Effector memory CD8-positive, alpha-beta T cell (primary cell): ENCODE measurements around the gene CLEC1A.

ENCODE experiments used
- ATAC-seq: fragments of 150-1000 bp; cut with Tn5 transposase; replicated peaks from 2 replicates; pipeline ENCODE4 v1.10.0; 2021; ENCODE audit warnings: mild to moderate bottlenecking, moderate library complexity
- DNase-seq, 3 experiments: peaks; one replicate each; pipeline ENCODE4 v3.0.0; 2021
- H3K27ac Mint-ChIP-seq, 2 donors: one replicate each; pipeline ENCODE4 v1.8.0; 2022; ENCODE audit warnings: mild to moderate bottlenecking in 2 of 2, mixed read lengths in 2 of 2, moderate library complexity in 2 of 2
- H3K27me3 Mint-ChIP-seq, 2 donors: one replicate each; pipeline ENCODE4 v1.8.0; 2022; ENCODE audit warnings: mixed read lengths in 2 of 2
- H3K36me3 Mint-ChIP-seq: one replicate; pipeline ENCODE4 v1.8.0; 2022; ENCODE audit warnings: mild to moderate bottlenecking, moderate library complexity, mixed read lengths; ENCODE audit not compliant: insufficient read depth
- H3K4me1 Mint-ChIP-seq, 2 donors: one replicate each; pipeline ENCODE4 v1.8.0; 2022; ENCODE audit warnings: low read depth in 2 of 2, mixed read lengths in 2 of 2
- H3K4me3 Mint-ChIP-seq, 2 donors: one replicate each; pipeline ENCODE4 v1.8.0; 2022; ENCODE audit warnings: mild to moderate bottlenecking in 2 of 2, mixed read lengths in 2 of 2, moderate library complexity in 2 of 2
- H3K9me3 Mint-ChIP-seq, 2 donors: one replicate each; pipeline ENCODE4 v1.8.0; 2022; ENCODE audit warnings: mixed read lengths in 2 of 2
- total RNA-seq, 9 experiments: gene quantifications; one replicate each; lab custom pipeline; 2026; lab: John Stamatoyannopoulos, UW

CLEC1A gene, protein sequence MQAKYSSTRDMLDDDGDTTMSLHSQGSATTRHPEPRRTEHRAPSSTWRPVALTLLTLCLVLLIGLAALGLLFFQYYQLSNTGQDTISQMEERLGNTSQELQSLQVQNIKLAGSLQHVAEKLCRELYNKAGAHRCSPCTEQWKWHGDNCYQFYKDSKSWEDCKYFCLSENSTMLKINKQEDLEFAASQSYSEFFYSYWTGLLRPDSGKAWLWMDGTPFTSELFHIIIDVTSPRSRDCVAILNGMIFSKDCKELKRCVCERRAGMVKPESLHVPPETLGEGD
- total RNA-seq = 0 reads per million in 9 experiments

GRCh38 chr12:10098791-10099190 is at the start of gene CLEC1A:
CLEC1A (minus strand) TSS chr12:10098985; CDS start chr12:10098922, 63 bp downstream.
- Mint-ChIP-seq H3K9me3 (no peaks in the 10 kb centered on the region), H3K4me1 (peaks cover 0 to 2% of the 10 kb centered on the region in 2 donors), H3K4me3 (no peak within 1 kb of the TSS), H3K27me3 (peaks cover 19 to 29% of the 10 kb centered on the region in 2 donors), H3K36me3 (no peaks in the 10 kb centered on the region), H3K27ac (no peak within 1 kb of the TSS)
- ATAC-seq (no peak), DNase-seq (no peak)

GRCh38 chr12:10147714-10148403 is 49.1 kb upstream of the CLEC1A start:
- no peak for ATAC-seq
- Mint-ChIP-seq H3K27me3 (peaks cover 0 to 9% of the 10 kb centered on the region in 2 donors), H3K27ac (no peak overlapping the region), H3K9me3 (no peaks in the 10 kb centered on the region), H3K4me1 (no peaks in the 10 kb centered on the region), H3K4me3 (no peak overlapping the region), H3K36me3 (no peaks in the 10 kb centered on the region)
- no peak for DNase-seq

DNA sequence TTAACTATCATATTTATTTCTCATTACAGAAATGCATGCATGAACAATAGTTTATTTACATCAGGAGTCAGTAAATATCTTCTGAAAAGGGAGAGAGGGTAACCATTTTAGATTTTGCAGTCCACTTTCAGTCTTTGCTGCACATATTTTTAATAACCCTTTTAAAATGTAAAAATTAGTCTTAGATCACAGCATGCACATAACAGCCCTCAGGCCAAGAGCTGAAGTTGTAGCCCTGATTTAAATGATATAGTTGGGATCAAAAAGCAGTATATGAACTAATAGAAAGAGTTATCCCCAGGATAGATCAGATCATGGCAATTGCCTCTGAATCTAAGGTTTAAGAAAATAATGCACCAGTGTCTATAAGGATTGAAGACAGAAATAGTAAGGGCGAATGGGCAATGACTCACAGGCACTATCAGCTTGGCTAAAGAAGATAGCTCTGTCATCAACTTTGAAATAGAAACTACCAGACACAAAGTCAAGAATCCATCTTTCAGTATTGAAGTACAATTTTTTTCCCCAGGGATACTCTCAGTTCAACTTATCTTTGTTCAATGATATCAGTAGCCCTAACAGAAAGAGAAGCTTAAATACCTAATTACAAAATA is 44.3 kb upstream of the CLEC1A start:
- ATAC-seq (no peak), DNase-seq (no peak)
- Mint-ChIP-seq H3K4me1 (no peaks in the 10 kb centered on the region), H3K27me3 (peaks cover 0 to 9% of the 10 kb centered on the region in 2 donors), H3K9me3 (no peaks in the 10 kb centered on the region), H3K36me3 (peaks cover 3% of the 10 kb centered on the region), H3K27ac (no peak overlapping the region), H3K4me3 (no peak overlapping the region)

DNA sequence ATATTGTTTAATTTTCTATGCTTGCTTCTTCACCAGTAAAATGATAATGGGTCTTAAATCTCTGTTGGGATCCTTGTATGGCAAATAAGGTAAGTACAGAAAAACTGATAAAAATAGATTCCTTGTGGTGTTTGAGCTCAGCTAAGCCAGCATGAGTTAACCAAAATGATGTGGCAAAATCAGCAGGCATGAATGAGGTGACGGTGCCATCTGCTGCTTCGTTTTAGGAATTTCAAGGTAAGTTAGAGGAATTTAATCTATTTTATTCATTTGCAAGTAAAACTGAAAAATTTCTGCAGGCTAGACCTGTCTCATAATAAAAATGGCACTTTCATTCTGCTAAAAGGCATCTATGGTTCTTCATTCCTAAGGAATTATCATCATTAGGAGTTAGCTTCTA is 41.2 kb upstream of the CLEC1A start:
- ATAC-seq (peak; percentile 47), DNase-seq (peak; percentile 24 to 26 (median 26))
- H3K27ac Mint-ChIP-seq = no peak overlapping the region
- peaks cover 12 to 23% of the 10 kb centered on the region in 2 donors for H3K27me3 Mint-ChIP-seq
- no peaks in the 10 kb centered on the region for H3K4me1 Mint-ChIP-seq
- H3K9me3 Mint-ChIP-seq = no peaks in the 10 kb centered on the region
- H3K4me3 Mint-ChIP-seq = no peak overlapping the region
- H3K36me3 Mint-ChIP-seq = peaks cover 3% of the 10 kb centered on the region

GRCh38 chr12:10136637-10137205 is 37.9 kb upstream of the CLEC1A start:
- H3K9me3 Mint-ChIP-seq = no peaks in the 10 kb centered on the region
- ATAC-seq = no peak
- H3K4me1 Mint-ChIP-seq = no peaks in the 10 kb centered on the region
- peaks cover 14 to 28% of the 10 kb centered on the region in 2 donors for H3K27me3 Mint-ChIP-seq
- H3K27ac Mint-ChIP-seq = no peak overlapping the region
- H3K4me3 Mint-ChIP-seq = no peak overlapping the region
- DNase-seq = no peak
- peaks cover 3% of the 10 kb centered on the region for H3K36me3 Mint-ChIP-seq

DNA sequence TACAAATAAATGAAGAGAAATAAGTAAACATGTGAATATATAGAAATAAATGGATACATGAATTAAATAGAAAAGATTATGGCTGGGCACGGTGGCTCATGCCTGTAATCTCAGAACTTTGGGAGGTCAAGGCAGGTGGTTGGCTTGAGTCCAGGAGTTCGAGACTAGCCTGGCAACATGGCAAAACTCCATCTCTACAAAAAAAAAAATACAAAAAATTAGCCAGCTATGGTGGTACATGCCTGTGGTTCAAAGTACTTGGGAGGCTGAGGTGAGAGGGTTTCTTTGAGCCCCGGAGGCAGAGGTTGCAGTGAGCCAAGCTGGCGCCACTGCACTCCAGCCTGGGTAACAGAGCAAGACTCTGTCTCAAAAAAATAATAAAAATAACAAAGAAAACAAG is 36.3 kb upstream of the CLEC1A start:
- DNase-seq (no peak), ATAC-seq (no peak)
- Mint-ChIP-seq H3K4me3 (no peak overlapping the region), H3K9me3 (no peaks in the 10 kb centered on the region), H3K27me3 (peaks cover 14 to 34% of the 10 kb centered on the region in 2 donors), H3K4me1 (no peaks in the 10 kb centered on the region), H3K36me3 (no peaks in the 10 kb centered on the region), H3K27ac (no peak overlapping the region)

DNA sequence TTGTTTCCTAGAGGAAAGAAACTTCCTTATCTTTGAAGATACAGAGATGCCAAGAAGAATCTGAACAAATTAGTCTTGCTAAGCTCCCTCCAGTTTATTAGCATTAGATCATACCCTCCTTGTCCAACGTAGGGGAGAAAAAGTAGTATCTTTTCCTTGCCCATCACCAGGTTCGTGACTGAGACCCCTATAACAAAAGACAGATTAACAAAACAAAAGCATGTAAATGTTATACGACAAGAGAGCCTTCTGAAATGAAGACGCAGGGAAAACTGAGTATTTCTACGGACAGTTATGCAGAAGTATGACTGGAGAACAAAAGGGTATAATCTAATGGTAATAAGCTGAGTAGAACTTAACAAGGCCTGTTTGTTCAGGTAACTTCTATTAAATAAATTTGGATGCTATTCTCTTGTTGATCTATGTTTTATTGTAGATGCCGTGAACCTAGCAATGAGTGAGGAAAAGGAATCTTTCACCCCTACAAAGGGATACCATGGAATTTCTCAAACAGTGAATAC is 34.1 kb upstream of the CLEC1A start:
- ATAC-seq (no peak), DNase-seq (no peak)
- H3K9me3 Mint-ChIP-seq = no peaks in the 10 kb centered on the region
- H3K36me3 Mint-ChIP-seq = no peaks in the 10 kb centered on the region
- peaks cover 25 to 44% of the 10 kb centered on the region in 2 donors for H3K27me3 Mint-ChIP-seq
- no peaks in the 10 kb centered on the region for H3K4me1 Mint-ChIP-seq
- no peak overlapping the region for H3K4me3 Mint-ChIP-seq
- H3K27ac Mint-ChIP-seq = no peak overlapping the region

DNA sequence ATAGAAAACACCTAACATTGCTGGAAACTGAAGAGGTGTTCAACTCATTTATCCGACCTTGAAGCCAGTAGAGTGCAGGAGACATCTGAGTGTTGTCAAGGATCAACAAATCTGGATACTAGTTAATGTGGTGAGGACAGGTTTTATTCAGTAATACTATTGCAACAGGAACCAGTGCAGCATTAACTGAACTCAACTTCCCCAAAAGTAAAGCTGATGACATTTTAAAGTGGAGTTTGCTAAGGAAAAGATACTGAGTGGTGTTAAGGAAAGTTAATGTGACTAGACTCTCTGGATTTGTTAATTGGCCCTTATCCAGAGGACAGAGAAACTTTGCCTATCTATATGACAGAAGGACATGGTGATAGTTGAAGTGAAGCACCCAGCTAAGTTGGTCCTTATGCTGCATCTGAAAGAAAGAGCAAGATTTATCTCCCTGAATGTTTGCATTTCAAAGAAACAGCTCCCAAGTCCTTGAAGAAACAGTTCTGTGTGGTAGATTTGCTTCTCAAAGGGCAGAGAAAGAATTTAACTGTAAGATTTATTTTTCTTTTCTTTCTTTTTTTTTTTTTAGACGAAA is 32.4 kb upstream of the CLEC1A start:
- no peak overlapping the region for H3K4me3 Mint-ChIP-seq
- ATAC-seq (no peak), DNase-seq (no peak)
- H3K9me3 Mint-ChIP-seq = no peaks in the 10 kb centered on the region
- no peak overlapping the region for H3K27ac Mint-ChIP-seq
- peaks cover 24 to 44% of the 10 kb centered on the region in 2 donors for H3K27me3 Mint-ChIP-seq
- H3K4me1 Mint-ChIP-seq = no peaks in the 10 kb centered on the region
- no peaks in the 10 kb centered on the region for H3K36me3 Mint-ChIP-seq

- no peak for ATAC-seq
- DNase-seq = no peak
- Mint-ChIP-seq H3K27me3 (peaks cover 20 to 46% of the 10 kb centered on the region in 2 donors), H3K9me3 (no peaks in the 10 kb centered on the region), H3K4me3 (no peak within 1 kb of the TSS), H3K4me1 (no peaks in the 10 kb centered on the region), H3K36me3 (no peaks in the 10 kb centered on the region), H3K27ac (no peak within 1 kb of the TSS)
Measured at GRCh38 chr12:10130042-10130441, 31.3 kb upstream of the CLEC1A start, which contains the start of gene CLEC7A. CLEC7A (minus strand) TSS chr12:10130199; CDS start chr12:10130082, 117 bp downstream.

GRCh38 chr12:10128687-10129086 is 29.9 kb upstream of the CLEC1A start:
- Mint-ChIP-seq H3K27me3 (peaks cover 20 to 46% of the 10 kb centered on the region in 2 donors), H3K9me3 (no peaks in the 10 kb centered on the region), H3K36me3 (no peaks in the 10 kb centered on the region), H3K27ac (peak overlapping the region in 1 of 2 donors; percentile 11), H3K4me1 (no peaks in the 10 kb centered on the region), H3K4me3 (no peak overlapping the region)
- DNase-seq (no peak), ATAC-seq (peak; percentile 26)

- Mint-ChIP-seq H3K27ac (no peak overlapping the region), H3K4me3 (no peak overlapping the region), H3K36me3 (no peaks in the 10 kb centered on the region), H3K27me3 (peaks cover 20 to 31% of the 10 kb centered on the region in 2 donors), H3K9me3 (no peaks in the 10 kb centered on the region), H3K4me1 (no peaks in the 10 kb centered on the region)
- DNase-seq (no peak), ATAC-seq (no peak)
Measured at GRCh38 chr12:10126413-10126812, 27.6 kb upstream of the CLEC1A start.

GRCh38 chr12:10122689-10123088 is 23.9 kb upstream of the CLEC1A start:
- Mint-ChIP-seq H3K4me1 (no peaks in the 10 kb centered on the region), H3K4me3 (no peak overlapping the region), H3K27ac (no peak overlapping the region), H3K27me3 (peaks cover 6 to 12% of the 10 kb centered on the region in 2 donors), H3K9me3 (no peaks in the 10 kb centered on the region), H3K36me3 (no peaks in the 10 kb centered on the region)
- DNase-seq = no peak
- no peak for ATAC-seq

DNA sequence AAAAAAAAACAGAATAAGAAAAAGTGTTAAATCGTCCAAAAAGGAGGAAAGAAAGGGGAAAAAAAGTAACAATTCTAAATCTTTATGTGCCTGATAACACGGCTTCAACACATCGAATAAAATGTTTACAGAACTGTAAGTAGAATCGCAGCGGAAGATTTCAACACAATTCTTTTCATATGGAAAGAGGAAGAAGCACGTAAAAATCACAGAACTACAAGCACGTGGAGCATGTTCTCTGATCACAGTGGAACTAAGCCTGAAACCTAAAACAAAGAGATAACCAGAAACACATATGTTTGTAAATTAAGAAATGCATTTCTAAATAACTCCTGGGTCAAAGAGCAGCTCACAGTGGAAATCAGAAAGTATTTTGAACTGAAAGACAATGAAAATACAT is 22.5 kb upstream of the CLEC1A start:
- Mint-ChIP-seq H3K36me3 (no peaks in the 10 kb centered on the region), H3K9me3 (no peaks in the 10 kb centered on the region), H3K4me3 (no peak overlapping the region), H3K27me3 (peaks cover 0 to 3% of the 10 kb centered on the region in 2 donors), H3K27ac (no peak overlapping the region), H3K4me1 (no peaks in the 10 kb centered on the region)
- DNase-seq (no peak), ATAC-seq (no peak)
